ENCODE data around the gene CLEC4F. TPM values are rescaled to one million over a fixed set of nuclear protein-coding genes. Genes with fewer than 3 reads are reported as not detected.

CLEC4F gene
- total and polyA plus RNA-seq, 3 donors from 2014 or later, result 0.31 to 2.6 (median 0.79) TPM

DNA sequence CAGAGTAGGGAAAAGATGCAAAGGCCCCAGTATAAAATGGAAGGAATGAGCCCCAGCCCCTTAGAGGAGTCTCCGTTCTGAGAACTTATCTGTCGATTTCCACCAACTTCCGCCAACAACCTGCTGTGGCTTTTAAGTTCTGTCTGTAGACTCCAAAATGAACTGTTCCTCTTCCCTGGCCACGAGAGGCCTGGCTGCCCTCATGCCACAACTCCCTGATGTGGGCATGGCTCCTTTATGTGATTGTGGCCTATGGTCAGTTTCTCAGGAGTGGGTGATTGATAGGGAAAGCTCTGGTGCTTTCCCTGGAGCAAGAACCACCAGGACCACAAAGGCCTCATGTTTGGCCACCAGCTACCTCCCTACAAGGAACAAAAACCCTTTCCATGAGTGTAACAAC is 34.0 kb upstream of the CLEC4F start:
- 86 to 91% methylated on average over 4 of the region's 4 CpGs for WGBS, 2 donors

DNA sequence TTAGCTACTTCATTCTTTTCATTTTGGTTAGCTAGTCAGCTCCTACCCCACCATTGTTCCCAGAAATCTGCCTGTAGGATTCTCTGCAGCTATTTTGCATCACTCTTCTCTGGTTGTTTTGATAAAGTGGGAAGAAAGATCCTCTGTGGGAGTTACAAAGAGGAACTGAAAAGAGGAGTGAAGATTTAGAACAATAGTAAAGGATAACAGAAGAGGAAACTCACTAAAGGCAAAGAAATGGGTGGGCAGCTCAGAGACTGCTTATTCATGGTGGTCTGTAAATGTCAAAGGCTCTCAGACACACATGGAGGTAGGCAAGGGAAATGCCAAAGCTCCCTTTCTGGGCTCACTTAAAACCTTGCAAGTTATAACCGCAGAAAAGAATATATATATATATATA is 32.4 kb upstream of the CLEC4F start:
- TF ChIP-seq, protein P1, sequence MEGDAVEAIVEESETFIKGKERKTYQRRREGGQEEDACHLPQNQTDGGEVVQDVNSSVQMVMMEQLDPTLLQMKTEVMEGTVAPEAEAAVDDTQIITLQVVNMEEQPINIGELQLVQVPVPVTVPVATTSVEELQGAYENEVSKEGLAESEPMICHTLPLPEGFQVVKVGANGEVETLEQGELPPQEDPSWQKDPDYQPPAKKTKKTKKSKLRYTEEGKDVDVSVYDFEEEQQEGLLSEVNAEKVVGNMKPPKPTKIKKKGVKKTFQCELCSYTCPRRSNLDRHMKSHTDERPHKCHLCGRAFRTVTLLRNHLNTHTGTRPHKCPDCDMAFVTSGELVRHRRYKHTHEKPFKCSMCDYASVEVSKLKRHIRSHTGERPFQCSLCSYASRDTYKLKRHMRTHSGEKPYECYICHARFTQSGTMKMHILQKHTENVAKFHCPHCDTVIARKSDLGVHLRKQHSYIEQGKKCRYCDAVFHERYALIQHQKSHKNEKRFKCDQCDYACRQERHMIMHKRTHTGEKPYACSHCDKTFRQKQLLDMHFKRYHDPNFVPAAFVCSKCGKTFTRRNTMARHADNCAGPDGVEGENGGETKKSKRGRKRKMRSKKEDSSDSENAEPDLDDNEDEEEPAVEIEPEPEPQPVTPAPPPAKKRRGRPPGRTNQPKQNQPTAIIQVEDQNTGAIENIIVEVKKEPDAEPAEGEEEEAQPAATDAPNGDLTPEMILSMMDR (IDR thresholded peaks at IDR 0.05), result no peak
- TF ChIP-seq POLR2A (IDR thresholded peaks at IDR 0.05), result no peak
- WGBS, 2 donors, result 90 to 95% methylated on average over 1 of the region's 1 CpG

More for the DNA sequence above, 34.0 kb upstream of the CLEC4F start:
- Histone ChIP-seq H3K4me3 (no peak overlapping the region), H3K27ac (no peak overlapping the region), H3K9me3 (no peaks in the 10 kb centered on the region), H3K27me3 (no peaks in the 10 kb centered on the region), H3K36me3 (ENCODE audit: low read depth, missing control alignments) (no peaks in the 10 kb centered on the region), H3K4me1 (no peaks in the 10 kb centered on the region)
- intact Hi-C loops (cut with DNase I; ENCODE audit: low total_unique reads), result no loop called here
- no peak for TF ChIP-seq POLR2A (IDR thresholded peaks at IDR 0.05)
- TF ChIP-seq, protein P1 (IDR thresholded peaks at IDR 0.05), result no peak
- no peak for DNase-seq

DNA sequence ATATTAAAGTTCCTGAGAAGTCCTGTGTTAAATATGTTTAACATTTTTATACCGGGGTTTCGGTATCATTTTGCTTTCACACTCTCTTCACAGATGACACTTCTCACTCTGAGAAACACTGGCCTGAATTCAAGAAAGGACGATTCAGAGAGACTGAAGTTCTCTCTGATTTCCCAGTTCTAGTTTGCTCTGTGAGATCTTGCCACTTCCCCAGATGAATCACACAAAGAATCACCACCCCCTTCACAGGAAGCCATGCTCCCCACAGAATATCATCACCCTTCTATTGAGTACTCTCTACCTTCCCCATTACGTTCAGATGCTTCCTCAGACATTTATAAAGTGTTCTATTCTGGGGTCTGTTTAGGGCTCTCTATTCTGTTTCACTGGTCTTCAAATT is 31.3 kb upstream of the CLEC4F start:
- no peak overlapping the region for H3K27ac ChIP-seq
- intact Hi-C loops (cut with DNase I; ENCODE audit: low total_unique reads), result no loop called here
- DNase-seq, result no peak
- TF ChIP-seq, protein P1 (IDR thresholded peaks at IDR 0.05), result no peak
- no peak for TF ChIP-seq POLR2A (IDR thresholded peaks at IDR 0.05)
- H3K4me1 ChIP-seq, result no peaks in the 10 kb centered on the region
- no peak overlapping the region for H3K4me3 ChIP-seq
- no peaks in the 10 kb centered on the region for H3K36me3 ChIP-seq (ENCODE audit: low read depth, missing control alignments)
- 70 to 77% methylated on average over 4 of the region's 4 CpGs for WGBS, 2 donors
- H3K9me3 ChIP-seq, result no peaks in the 10 kb centered on the region
- no peaks in the 10 kb centered on the region for H3K27me3 ChIP-seq

More for the DNA sequence above, 32.4 kb upstream of the CLEC4F start:
- H3K4me3 ChIP-seq, result no peak overlapping the region
- no peak overlapping the region for H3K27ac ChIP-seq
- DNase-seq, result no peak
- H3K27me3 ChIP-seq, result no peaks in the 10 kb centered on the region
- no peaks in the 10 kb centered on the region for H3K36me3 ChIP-seq (ENCODE audit: low read depth, missing control alignments)
- H3K4me1 ChIP-seq, result no peaks in the 10 kb centered on the region
- intact Hi-C loops (cut with DNase I; ENCODE audit: low total_unique reads), result no loop called here
- no peaks in the 10 kb centered on the region for H3K9me3 ChIP-seq

DNA sequence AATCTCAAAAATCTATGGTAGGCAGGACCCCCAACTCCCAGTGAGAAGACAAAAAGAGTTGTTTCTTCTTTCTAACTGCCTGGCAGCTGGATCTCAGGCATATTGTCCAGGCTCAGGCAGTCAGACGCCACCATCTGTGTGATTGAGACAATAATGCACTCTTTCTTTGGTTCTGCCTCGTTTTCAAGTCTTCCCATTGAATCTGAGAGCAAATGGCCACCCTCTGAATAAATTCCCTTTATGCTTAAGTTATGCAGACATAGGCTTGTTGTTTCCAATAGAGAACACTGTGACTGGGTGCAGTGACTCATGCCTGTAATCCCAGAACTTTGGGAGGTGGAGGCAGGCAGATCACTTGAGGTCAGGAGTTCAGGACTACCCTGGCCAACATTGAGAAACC is 30.5 kb upstream of the CLEC4F start:
- intact Hi-C loops (cut with DNase I; ENCODE audit: low total_unique reads), result no loop called here
- Histone ChIP-seq H3K9me3 (no peaks in the 10 kb centered on the region), H3K36me3 (ENCODE audit: low read depth, missing control alignments) (no peaks in the 10 kb centered on the region), H3K4me3 (no peak overlapping the region), H3K27me3 (no peaks in the 10 kb centered on the region), H3K27ac (no peak overlapping the region), H3K4me1 (no peaks in the 10 kb centered on the region)
- DNase-seq, result no peak
- 39 to 69% methylated on average over 2 of the region's 2 CpGs for WGBS, 2 donors
- TF ChIP-seq, protein P1 (IDR thresholded peaks at IDR 0.05), result no peak
- TF ChIP-seq POLR2A (IDR thresholded peaks at IDR 0.05), result no peak

DNA sequence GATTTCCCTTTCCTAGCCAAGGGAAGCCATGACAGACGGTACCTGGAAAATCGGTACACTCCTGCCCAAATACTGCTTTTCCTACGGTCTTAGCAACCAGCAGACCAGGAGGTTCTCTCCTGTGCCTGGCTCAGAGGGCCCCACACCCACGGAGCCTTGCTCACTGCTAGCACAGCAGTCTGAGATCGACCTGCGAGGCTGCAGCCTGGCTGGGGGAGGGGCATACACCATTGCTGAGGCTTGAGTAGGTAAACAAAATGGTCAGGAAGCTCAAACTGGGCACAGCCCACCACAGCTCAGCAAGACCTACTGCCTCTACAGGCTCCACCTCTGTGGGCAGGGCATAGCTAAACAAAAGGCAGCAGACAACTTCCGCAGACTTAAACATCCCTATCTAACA is 22.0 kb upstream of the CLEC4F start:
- Histone ChIP-seq H3K4me1 (no peaks in the 10 kb centered on the region), H3K36me3 (ENCODE audit: low read depth, missing control alignments) (no peaks in the 10 kb centered on the region), H3K9me3 (no peaks in the 10 kb centered on the region), H3K27me3 (no peaks in the 10 kb centered on the region), H3K4me3 (no peak overlapping the region), H3K27ac (no peak overlapping the region)
- TF ChIP-seq, protein P1 (IDR thresholded peaks at IDR 0.05), result no peak
- TF ChIP-seq POLR2A (IDR thresholded peaks at IDR 0.05), result no peak
- intact Hi-C loops (cut with DNase I; ENCODE audit: low total_unique reads), result no loop called here
- DNase-seq, result no peak
- WGBS, 2 donors, result 75% methylated on average over 7 of the region's 7 CpGs; no CpG with 5 or more reads in 1 of the 2 donors

Measured in testis (tissue), 3 donors.